RWPE2 (cell line): Measurements from ENCODE around the gene TMEM187.
A peak's percentile ranks its signal among the peaks of the same experiment; 100 is the strongest.

ENCODE experiments used
- ATAC-seq: fragments of 200-7000 bp; cut with Tn5 transposase; 3 replicates; pipeline ENCODE4 v1.9.1; 2021; ENCODE audit warnings: low read depth
- DNase-seq: peaks from one replicate; pipeline ENCODE4 v3.0.0-alpha.2; 2020; ENCODE audit warnings: low spot score
- H3K27ac ChIP-seq: fragments of 450-650 bp; 2 replicates; pipeline ENCODE4 v1.5.1; 2017; ENCODE audit warnings: mild to moderate bottlenecking; ENCODE audit not compliant: poor library complexity, severe bottlenecking
- H3K27me3 ChIP-seq: fragments of 250-450 bp; sonication (Bioruptor Pico); 2 replicates; pipeline ENCODE4 v1.5.1; 2021; ENCODE audit warnings: mild to moderate bottlenecking, moderate library complexity; ENCODE audit not compliant: insufficient read depth, poor library complexity, severe bottlenecking
- H3K36me3 ChIP-seq: fragments of 250-450 bp; sonication (Bioruptor Pico); 2 replicates; pipeline ENCODE4 v1.5.1; 2020; ENCODE audit warnings: low read depth, mild to moderate bottlenecking, moderate library complexity
- H3K4me1 ChIP-seq: fragments of 250-450 bp; sonication (Bioruptor Pico); 2 replicates; pipeline ENCODE4 v1.5.1; 2021; ENCODE audit warnings: mild to moderate bottlenecking, moderate library complexity; ENCODE audit not compliant: insufficient read depth, poor library complexity, severe bottlenecking
- H3K4me3 ChIP-seq: fragments of 250-450 bp; sonication (Bioruptor Pico); 2 replicates; pipeline ENCODE4 v1.5.1; 2021; ENCODE audit warnings: mild to moderate bottlenecking, moderate library complexity; ENCODE audit not compliant: severe bottlenecking
- H3K9me3 ChIP-seq: fragments of 250-450 bp; sonication (Bioruptor Pico); 2 replicates; pipeline ENCODE4 v1.5.1; 2021; ENCODE audit warnings: mild to moderate bottlenecking, moderate library complexity; ENCODE audit not compliant: severe bottlenecking
- CTCF ChIP-seq: fragments of 450-650 bp; IDR thresholded peaks from one replicate; pipeline ENCODE4 v1.5.1; 2017; ENCODE audit warnings: mild to moderate bottlenecking, moderate library complexity; ENCODE audit not compliant: poor library complexity, severe bottlenecking

The TMEM187 gene

GRCh38 chrX:153947009-153947769, 25.4 kb upstream of the TMEM187 start:
- H3K27ac ChIP-seq = no peak overlapping the region
- no peaks in the 10 kb centered on the region for H3K27me3 ChIP-seq
- no peak overlapping the region for H3K4me3 ChIP-seq
- DNase-seq = no peak
- peaks cover 34% of the 10 kb centered on the region for H3K36me3 ChIP-seq
- no peaks in the 10 kb centered on the region for H3K9me3 ChIP-seq
- H3K4me1 ChIP-seq = no peaks in the 10 kb centered on the region
- peak; percentile 78 for ATAC-seq
- TF ChIP-seq CTCF = peak; percentile 78

- no peak overlapping the region for H3K27ac ChIP-seq
- ATAC-seq (no peak), DNase-seq (no peak)
- H3K36me3 ChIP-seq = peaks cover 43% of the 10 kb centered on the region
- no peaks in the 10 kb centered on the region for H3K4me1 ChIP-seq
- no peak for TF ChIP-seq CTCF
- H3K4me3 ChIP-seq = no peak overlapping the region
- H3K9me3 ChIP-seq = no peaks in the 10 kb centered on the region
- no peaks in the 10 kb centered on the region for H3K27me3 ChIP-seq
These were observed 24.5 kb upstream of the TMEM187 start for GRCh38 chrX:153948002-153948466.

GRCh38 chrX:153948847-153949805, 23.4 kb upstream of the TMEM187 start:
- H3K4me1 ChIP-seq = no peaks in the 10 kb centered on the region
- H3K4me3 ChIP-seq = no peak overlapping the region

DNA sequence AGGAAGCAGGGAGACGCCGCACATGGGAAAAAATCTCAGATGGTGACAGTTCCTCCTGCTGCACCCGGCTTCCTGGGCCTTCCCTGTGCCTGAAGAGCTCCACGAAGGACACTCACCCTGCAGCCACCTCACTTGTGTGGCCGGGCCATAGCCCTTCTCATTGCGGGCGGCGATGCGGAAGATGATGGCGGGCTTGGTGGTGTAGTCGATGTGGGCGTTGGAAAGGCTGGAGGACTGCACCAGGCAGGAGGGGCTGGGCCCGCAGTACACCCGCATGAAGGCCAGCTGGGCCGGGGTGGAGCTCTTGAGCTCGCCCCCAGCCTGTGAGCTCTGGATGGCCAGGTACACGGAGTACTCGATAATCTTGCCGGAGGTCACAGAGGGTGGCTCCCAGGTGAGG, 22.4 kb upstream of the TMEM187 start:
- Histone ChIP-seq H3K27me3 (no peaks in the 10 kb centered on the region), H3K27ac (no peak overlapping the region), H3K9me3 (no peaks in the 10 kb centered on the region), H3K36me3 (peaks cover 54% of the 10 kb centered on the region), H3K4me1 (no peaks in the 10 kb centered on the region), H3K4me3 (no peak overlapping the region)
- no peak for DNase-seq
- no peak for ATAC-seq
- TF ChIP-seq CTCF = no peak

More at GRCh38 chrX:153948847-153949805, 23.4 kb upstream of the TMEM187 start:
- Histone ChIP-seq H3K27me3 (no peaks in the 10 kb centered on the region), H3K36me3 (peaks cover 54% of the 10 kb centered on the region), H3K9me3 (no peaks in the 10 kb centered on the region), H3K27ac (no peak overlapping the region)
- ATAC-seq (no peak), DNase-seq (no peak)
- no peak for TF ChIP-seq CTCF
